GM19099 (cell line): Measurements from ENCODE around the gene IFNG.

Experiments used
- POLR2A ChIP-seq: IDR thresholded peaks from 3 replicates; pipeline ENCODE4 v1.6.1; 2011; ENCODE audit warnings: low read depth; ENCODE audit not compliant: insufficient read length; ENCODE audit errors: extremely low read depth

Gene IFNG

DNA sequence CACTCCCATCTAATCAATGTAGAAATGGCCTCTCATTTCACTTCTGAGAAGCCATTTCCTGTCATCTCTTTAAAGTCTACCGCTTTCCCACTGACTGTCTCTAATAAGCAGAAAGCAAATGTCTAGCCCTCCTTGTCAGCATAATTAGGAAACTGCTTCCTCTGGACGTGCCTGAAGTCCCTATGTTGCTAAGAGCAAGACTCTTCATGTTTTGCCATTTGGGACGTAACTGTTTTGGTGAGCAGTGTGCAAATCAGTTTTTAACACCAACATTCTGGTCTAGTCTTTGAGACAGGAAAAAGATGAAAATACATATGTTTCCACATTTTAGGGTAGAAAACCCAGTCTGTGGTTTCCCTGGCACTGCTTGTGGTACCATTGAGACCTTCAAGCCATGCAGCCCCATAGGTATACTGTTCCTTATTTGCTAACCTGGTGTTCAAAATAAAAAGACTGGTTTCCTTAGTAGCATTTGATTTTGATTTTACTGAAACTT, 22.2 kb downstream of the IFNG start:
- TF ChIP-seq POLR2A = no peak

GRCh38 chr12:68135520-68135919, 24.0 kb downstream of the IFNG start:
- no peak for TF ChIP-seq POLR2A

GRCh38 chr12:68131867-68132414, 27.6 kb downstream of the IFNG start:
- no peak for TF ChIP-seq POLR2A

DNA sequence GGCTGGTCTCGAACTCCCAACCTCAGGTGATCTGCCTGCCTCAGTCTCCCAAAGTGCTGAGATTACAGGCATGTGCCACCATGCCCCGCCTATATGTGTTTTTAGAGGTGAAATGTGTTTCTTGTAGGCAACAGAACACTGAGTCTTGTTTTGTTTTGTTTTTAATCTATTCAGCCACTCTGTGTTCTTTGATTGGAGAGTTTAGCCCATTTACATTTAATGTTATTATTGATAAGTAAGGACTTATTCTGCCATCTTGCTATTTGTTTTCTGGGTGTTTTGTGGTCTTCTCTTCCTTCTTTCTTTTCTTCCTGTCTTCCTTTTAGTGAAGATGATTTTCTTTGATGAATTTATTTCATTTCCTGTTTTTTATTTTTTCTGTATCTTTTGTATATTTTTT, 29.6 kb downstream of the IFNG start:
- TF ChIP-seq POLR2A = no peak

- TF ChIP-seq POLR2A = no peak
These were observed 37.2 kb downstream of the IFNG start for GRCh38 chr12:68122236-68122920.

- no peak for TF ChIP-seq POLR2A
These were observed 38.4 kb downstream of the IFNG start for GRCh38 chr12:68121143-68121542.

DNA sequence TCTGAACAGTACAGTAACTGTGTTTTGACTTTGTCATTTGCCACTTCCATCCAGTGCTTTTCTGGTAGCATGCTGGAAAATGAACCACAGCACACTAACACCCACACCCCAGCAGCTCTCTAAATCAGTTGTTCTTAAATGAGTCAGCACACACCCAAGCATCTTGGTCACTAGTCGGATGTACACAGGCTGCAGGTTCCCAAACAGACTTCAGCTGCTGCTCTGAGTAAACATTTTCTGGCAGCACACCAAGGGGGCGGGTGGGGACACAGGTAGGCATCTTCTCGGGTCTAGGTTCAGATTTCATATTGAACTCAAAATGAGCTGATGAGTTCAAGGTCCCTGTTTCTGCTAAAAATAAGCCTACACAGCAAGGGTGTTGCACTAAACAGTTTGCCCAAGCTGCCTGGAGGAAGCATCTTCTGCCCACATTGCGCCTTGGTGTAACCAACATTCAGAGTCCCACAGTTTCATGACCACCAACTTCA, 39.8 kb downstream of the IFNG start:
- no peak for TF ChIP-seq POLR2A

GRCh38 chr12:68119250-68119649, 40.3 kb downstream of the IFNG start:
- TF ChIP-seq POLR2A = no peak

DNA sequence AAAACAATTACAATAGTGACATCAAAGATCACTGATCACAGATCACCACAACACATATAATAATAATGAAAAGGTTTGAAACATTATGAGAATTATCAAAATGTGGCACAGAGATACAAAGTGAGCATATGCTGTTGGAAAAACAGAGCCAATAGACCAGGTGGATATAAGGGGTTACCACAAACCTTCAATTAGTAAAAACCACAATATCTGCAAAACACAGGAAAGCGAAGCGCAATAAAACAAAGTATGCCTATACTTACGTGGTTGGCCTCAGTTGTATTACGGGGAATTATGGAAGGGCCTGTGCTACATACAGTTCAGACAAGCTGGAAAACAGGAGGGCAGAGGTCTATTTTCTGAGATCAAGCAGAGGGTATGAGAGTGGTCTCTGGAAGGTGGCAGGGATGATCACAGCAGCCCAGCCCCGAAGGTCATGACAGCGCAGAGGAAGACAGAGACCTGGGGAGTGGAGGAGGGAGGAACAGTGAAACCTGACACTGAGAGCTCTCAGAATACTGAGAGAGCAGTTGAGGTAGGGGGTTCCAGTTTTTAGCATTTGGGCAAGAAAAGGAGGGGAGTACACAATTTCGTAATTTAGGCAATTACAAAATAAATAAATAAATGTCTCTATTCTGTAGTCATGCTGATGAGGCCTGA, 41.3 kb downstream of the IFNG start:
- no peak for TF ChIP-seq POLR2A

DNA sequence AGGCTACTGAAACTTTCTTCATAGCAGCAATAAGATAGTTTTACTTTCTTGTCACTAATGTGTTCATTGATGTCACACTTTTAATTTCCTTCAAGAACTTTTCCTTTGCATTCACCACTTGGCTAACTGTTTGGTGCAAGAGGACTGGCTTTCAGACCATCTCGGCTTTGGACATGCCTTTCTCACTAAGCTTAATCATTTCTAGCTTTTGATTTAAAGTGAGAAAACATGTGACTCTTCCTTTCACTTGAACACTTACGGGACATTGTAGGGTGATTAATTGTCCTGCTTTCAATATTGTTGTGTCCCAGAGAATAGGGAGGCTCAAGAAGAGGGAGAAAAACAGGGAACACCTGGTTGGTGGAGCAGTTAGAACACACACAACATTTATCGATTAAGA, 41.9 kb downstream of the IFNG start:
- no peak for TF ChIP-seq POLR2A

- no peak for TF ChIP-seq POLR2A
These were observed 44.3 kb downstream of the IFNG start for GRCh38 chr12:68115281-68115680.

- TF ChIP-seq POLR2A = no peak
These were observed 44.9 kb downstream of the IFNG start for GRCh38 chr12:68114606-68115005.

DNA sequence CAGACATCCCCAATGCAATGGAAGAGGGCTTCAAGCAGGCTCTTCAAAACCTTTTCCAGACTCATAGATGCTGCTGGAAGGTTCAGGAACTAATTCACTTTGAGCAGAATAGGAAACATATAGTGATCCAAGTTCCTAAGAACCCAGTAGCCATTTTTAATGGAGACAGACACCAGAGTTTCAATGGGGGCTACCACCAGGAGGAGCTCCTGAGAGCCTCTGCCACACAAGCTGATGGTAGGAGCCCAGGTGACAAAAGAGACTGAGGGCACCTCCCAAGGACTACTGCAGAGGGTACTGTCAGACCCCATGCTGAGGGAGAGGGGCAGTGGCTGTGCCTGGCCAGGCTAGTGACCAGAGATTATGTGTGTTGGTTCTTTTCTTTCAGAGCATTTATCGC, 45.9 kb downstream of the IFNG start:
- TF ChIP-seq POLR2A = no peak

DNA sequence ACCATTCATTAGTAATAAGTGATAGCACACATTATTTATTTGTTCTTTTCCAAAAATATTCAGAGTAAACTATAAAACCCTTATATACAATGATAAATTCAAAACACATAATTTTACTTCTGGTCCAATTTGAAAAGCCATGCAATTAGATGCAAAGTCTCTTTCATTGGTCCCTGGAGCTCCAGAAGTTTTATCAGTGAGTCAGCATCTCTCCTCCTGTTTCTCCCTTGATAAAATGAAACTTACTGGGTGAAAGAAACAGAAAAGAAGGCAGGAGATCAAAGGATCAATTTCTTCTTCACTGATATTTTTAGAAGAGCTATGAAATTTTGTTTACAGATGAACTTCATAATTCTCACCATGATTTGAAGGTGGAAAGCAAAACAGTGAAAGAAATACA, 47.5 kb downstream of the IFNG start:
- no peak for TF ChIP-seq POLR2A

GRCh38 chr12:68109444-68110217, 49.9 kb downstream of the IFNG start:
- no peak for TF ChIP-seq POLR2A
